PC-3 (cell line): Measurements from ENCODE around the gene NGDN.

Experiments used
- EZH2 ChIP-seq: fragments of 300-600 bp; sonication (generic); IDR thresholded peaks from one replicate; pipeline ENCODE4 v1.6.1; 2017; ENCODE audit warnings: antibody characterized with exemption, mild to moderate bottlenecking, low read length; ENCODE audit not compliant: unreplicated experiment
- EZH2phosphoT487 ChIP-seq: fragments of 300-600 bp; sonication (generic); IDR thresholded peaks from 2 replicates; pipeline ENCODE4 v1.6.1; 2018; ENCODE audit warnings: mild to moderate bottlenecking, antibody characterized with exemption, low read length, borderline replicate concordance
- TF ChIP-seq, protein P1 (sequence below): fragments of 300-600 bp; sonication (generic); conservative IDR thresholded peaks from 2 replicates; pipeline ENCODE4 v1.5.1; 2017; ENCODE audit warnings: antibody characterized with exemption, low read depth, mild to moderate bottlenecking, low read length

GRCh38 chr14:23482823-23483148, 13.3 kb downstream of the NGDN start:
- TF ChIP-seq, protein P1, sequence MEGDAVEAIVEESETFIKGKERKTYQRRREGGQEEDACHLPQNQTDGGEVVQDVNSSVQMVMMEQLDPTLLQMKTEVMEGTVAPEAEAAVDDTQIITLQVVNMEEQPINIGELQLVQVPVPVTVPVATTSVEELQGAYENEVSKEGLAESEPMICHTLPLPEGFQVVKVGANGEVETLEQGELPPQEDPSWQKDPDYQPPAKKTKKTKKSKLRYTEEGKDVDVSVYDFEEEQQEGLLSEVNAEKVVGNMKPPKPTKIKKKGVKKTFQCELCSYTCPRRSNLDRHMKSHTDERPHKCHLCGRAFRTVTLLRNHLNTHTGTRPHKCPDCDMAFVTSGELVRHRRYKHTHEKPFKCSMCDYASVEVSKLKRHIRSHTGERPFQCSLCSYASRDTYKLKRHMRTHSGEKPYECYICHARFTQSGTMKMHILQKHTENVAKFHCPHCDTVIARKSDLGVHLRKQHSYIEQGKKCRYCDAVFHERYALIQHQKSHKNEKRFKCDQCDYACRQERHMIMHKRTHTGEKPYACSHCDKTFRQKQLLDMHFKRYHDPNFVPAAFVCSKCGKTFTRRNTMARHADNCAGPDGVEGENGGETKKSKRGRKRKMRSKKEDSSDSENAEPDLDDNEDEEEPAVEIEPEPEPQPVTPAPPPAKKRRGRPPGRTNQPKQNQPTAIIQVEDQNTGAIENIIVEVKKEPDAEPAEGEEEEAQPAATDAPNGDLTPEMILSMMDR = no peak
- TF ChIP-seq EZH2 (no peak), EZH2phosphoT487 (no peak)
